ENCODE results near the gene ESR2. TPM values are rescaled to one million over a fixed set of nuclear protein-coding genes. Genes with fewer than 3 reads are reported as not detected.
"Not testable (repeated sequence)": the region's sequence is repeated elsewhere in the genome, so short reads cannot be mapped to it uniquely, and the experiment has no call there.

The ESR2 gene
- total RNA-seq, 1 experiment from 2014 or later = not detected

DNA sequence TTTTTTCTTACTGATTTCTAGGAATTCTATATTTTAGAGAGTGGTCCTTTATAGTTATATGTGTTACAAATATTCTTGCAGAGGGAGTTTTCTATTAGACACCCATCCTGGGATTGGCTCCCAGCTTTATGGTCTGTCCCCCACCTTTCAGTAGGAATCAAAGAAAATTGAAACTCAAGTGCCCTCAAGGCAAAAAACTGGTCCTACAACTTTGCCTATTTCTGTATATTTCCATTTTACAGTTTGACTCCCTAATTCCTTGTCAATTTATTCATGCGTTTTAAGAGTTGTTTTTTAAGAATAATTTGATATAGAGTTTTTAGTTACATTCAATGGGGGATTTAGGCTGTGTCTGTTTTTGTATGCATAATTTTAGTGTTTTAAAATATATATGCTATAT is 232.5 kb downstream of the ESR2 start:
- H3K9me3 ChIP-seq = no peaks in the 10 kb centered on the region
- H3K4me3 ChIP-seq = no peak overlapping the region
- H3K27me3 ChIP-seq = no peaks in the 10 kb centered on the region
- H3K36me3 ChIP-seq = no peaks in the 10 kb centered on the region
- no peak for DNase-seq

DNA sequence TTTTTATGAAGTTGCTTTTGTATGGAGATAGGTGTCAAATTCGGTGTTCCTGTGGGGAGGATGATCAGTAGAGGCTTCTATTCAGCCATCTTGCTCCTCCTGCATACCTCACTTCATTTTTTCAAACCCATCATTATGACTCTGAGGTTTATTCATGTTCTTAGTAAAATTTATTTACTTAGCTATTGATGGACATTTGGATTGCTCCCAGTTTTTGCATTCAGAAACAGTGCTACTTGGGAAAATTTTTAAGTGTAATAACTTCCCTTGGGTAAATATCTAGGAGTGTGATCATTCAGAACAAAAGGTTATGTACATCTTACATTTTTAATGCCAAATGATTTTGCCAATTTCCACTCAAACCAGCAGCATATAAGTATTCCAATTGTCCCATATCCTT is 233.1 kb downstream of the ESR2 start:
- Histone ChIP-seq H3K36me3 (no peaks in the 10 kb centered on the region), H3K4me3 (no peak overlapping the region), H3K27me3 (no peaks in the 10 kb centered on the region), H3K9me3 (no peaks in the 10 kb centered on the region)
- no peak for DNase-seq

DNA sequence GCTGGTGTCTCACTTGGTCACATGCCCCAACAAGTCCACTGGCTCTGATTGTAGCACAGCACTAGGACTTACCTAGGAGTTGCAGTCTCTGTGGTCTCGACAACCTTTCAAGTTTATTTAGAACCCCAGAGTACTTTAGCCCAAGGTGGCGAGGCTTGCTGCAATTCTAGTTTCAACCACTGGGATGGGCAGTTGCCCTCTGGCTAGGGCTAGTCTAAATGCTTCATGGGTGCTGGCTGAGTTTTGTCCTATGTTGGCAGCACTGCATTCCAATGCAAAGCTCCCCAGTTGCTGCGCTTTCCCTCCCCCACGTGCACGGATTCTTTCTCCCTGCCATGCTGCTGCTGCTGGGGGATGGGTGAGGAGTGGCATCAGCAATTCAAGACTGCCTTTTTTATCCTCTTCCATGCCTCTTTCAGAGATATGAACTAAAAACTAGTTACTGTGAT is 233.5 kb downstream of the ESR2 start:
- Histone ChIP-seq H3K36me3 (no peaks in the 10 kb centered on the region), H3K27me3 (no peaks in the 10 kb centered on the region), H3K9me3 (no peaks in the 10 kb centered on the region), H3K4me3 (no peak overlapping the region)
- DNase-seq = peak; percentile 4

DNA sequence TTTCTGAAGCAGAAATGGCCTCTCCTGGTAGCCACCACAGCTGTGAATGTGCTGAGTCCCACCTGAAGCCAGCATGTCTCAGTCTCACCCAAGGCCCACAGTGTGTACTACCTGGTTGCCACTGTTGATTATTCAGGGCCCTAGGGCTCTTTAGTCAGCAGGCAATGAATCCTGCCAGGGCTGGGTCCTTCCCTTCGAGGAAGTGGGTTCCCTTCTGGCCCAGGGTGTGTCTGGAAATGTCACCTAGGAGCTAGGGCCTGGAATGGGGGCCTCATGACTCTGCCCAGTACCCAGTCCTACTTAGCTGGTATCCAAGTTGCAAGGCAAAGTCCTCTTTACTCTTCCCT is 234.0 kb downstream of the ESR2 start:
- Histone ChIP-seq H3K4me3 (no peak overlapping the region), H3K36me3 (no peaks in the 10 kb centered on the region), H3K9me3 (no peaks in the 10 kb centered on the region), H3K27me3 (no peaks in the 10 kb centered on the region)
- DNase-seq = no peak

DNA sequence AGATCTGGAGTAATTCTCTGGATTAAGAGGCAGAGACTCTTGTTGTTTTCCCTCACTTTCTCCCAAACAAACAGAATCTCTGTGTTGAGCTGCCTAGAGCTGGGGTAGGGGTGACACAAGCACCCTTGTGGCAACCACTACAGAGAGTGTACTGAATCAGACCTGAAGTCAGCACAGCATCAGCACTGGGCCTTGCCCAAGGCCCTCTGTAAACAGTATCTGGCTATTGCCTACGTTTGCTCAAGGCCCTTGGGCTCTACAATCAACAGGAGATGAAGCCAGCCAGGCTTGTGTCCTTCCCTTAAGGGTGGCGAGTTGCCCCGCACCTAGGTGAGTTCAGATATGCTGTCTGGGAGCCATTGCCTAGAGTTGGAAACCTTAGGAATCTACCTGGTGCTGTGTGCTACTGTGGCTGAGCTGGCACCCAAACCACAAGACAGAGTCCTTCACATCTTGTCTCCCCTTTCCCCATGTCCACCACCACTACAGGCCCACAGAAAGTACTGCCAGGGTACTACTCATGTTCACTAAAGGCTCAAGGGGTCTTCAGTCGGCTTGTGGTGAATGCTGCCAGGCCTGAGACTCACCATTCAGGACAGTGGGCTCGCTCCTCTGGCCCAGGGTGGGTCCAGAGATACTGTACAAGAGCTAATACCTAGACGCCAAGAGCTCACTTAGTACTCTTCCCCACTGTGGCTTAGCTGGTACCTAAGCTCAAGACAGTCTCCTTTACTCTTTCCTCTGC is 234.5 kb downstream of the ESR2 start:
- no peaks in the 10 kb centered on the region for H3K9me3 ChIP-seq
- no peak overlapping the region for H3K4me3 ChIP-seq
- H3K27me3 ChIP-seq = no peaks in the 10 kb centered on the region
- no peak for DNase-seq
- no peaks in the 10 kb centered on the region for H3K36me3 ChIP-seq

DNA sequence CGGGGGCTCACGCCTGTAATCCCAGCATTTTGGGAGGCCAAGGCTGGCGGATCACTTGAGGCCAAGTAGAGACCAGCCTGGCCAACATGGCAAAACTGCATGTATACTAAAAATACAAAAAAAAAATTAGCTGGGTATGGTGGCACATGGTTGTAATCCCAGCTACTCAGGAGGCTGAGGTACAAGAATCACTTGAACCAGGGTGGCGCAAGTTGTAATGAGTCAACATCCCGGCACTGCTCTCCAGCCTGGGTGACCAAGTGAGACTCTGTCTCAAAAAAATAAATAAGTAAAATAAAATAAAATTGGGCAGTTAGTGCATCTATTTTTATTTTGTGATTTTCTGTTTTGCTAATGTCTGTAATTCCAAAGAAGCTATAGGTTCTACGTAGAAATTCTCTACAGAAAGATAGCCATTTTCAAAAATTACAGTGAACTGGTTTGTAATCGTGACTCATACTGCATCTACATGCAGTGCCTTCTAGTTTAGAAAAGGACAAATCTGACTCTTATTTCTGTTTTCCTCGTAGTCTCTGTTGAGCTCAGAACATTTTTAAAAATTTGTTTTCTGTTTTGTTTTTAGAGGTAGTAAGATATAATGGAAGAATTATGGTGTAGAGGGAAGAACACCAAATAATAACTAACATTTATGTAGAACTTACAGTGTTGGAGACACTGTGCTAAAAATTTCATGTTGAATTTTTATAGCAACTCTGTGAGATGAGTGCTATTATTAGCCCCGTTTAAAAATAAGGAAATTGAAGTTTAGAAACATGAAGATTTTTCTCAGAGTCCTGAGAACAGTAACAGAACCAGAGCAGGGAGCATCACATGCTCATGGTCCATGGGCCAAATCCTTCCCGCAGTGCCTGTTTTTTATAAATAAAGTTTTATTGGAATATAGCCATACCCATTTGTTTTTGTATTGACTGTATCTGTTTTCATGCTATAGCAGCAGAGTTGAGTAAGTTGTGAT is 240.2 kb downstream of the ESR2 start:
- Histone ChIP-seq H3K36me3 (no peaks in the 10 kb centered on the region; the same call in 1 of the 2 replicates), H3K4me3 (no peak overlapping the region), H3K9me3 (no peaks in the 10 kb centered on the region), H3K27me3 (no peaks in the 10 kb centered on the region)
- peak; percentile 16 for DNase-seq

DNA sequence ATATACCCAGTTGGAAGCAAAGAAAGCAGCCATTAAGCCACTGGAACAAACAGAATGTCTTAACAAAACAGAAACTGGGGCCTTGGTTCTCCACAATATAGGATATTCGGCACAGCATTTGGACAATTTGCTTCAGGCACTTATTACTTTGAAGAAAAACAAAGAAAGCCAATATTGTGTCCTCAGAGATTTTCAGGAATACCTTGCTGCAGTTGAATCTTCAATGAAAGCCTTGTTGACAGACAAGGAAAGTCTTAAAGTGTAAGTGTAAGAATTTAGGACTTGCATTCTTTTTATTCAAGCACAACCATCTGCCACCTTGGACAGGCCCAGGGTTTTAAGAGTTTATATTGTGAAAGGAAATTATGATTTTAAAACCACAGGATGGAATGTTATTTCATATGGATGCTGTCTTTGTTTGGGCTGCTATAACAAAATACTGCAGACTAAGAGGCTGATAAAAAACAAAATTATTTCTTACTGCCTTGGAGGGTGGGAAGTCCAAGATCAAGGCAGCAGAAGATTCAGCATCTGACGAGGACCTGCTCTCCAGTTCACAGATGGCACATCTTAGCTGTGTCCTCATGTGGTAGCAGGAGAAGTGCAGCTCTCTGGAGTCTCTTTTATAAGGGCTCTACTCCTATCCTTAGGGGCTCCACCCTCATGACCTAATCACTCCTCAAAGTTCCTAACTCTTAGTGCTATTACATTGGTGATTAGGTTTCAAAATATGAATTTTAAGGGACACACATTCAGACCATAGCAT is 244.4 kb downstream of the ESR2 start:
- Histone ChIP-seq H3K36me3 (no peaks in the 10 kb centered on the region; the same call in 1 of the 2 replicates), H3K27me3 (no peaks in the 10 kb centered on the region), H3K9me3 (no peaks in the 10 kb centered on the region), H3K4me3 (no peak overlapping the region)
- no peak for DNase-seq

DNA sequence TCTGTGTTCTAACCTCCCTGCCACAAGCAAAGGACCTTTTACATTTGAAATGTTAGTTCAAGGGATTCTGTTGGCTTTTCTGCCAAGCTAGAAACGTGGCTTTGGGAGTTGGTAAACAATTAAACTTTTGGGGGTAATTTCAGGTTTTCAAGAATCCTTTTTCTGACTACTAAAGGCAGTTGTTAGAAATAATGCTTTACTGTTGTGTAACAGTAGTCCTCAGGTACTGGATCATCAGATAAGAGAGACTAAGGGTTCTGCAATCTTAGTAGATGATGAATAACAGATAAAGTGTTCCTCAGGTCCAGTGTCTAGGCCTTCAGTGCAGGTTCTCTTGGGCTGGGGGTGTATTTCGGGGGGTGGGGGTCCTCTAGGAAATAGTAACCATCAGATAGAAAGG is 249.1 kb downstream of the ESR2 start:
- no peak for DNase-seq
- no peak overlapping the region for H3K4me3 ChIP-seq
- H3K9me3 ChIP-seq = no peaks in the 10 kb centered on the region
- H3K36me3 ChIP-seq = no peaks in the 10 kb centered on the region
- no peaks in the 10 kb centered on the region for H3K27me3 ChIP-seq

DNA sequence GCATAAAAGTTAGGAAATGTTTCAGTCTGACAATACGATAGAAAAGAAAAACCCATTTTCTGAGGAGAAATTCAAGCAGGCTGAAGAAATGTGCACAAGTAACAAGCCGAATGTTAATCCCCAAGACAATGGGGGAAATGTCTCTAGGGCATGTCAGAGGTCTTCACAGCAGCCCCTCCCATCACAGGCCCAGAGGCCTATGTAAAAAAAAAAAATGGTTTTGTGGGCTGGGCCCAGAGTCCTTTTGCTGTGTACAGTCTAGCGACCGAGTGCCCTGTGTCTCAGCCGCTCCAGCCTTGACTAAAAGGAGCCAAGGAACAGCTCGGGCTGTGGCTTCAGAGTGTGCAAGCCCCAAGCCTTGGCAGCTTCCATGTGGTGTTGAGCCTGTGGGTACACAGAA is 250.9 kb downstream of the ESR2 start:
- DNase-seq, H3K4me3 ChIP-seq, H3K36me3 ChIP-seq, H3K9me3 ChIP-seq, H3K27me3 ChIP-seq: not testable (repeated sequence)

DNA sequence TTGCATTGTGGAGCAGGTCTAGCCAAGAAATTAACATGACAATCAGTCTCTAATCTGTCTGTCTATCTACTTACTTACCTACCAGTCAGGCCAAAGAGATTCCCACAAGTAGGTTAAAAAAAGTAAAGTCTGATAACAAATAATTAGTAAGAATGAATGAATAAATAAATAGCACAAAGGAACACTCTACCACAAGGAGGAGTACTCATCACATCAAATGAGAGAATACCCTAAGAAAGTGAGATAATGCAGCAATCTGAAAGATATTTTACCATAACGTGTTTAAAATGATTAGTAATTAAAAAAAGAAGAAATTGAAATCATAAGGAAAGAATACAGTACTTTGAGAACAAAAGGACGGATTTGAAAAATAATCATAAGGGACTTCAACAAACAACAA is 254.1 kb downstream of the ESR2 start:
- no peak for DNase-seq

DNA sequence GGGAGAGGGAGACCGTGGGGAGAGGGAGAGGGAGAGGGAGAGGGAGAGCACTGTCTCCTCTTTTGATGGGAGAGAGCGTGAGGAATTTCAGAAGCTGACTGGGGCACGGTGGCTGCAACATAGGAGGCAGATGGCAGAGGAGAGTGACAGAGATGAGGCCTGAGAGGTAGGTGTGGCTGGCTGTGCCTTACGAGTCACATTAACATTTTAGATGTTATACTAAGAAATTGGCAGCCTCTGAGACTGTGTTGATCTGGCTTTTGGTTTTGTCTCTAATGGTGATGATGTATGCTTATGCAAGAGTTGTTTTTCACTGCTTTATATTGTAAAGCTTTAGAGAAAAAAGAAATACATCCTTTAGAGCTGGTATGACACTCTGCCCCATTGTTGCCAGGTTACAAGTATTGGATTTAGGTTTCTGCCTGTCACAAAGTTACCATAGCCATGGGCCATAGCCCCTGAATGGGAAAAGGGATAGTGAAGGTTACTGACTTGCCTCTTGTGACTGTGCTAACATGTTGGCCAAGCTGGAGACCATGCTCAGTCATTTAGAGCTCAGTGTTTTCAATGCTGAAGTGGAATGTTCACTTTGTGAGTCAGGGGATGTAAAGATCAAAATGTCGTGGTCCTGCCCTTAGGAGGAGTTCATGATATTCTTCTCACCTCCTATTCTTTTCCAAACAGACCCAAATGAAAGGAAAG is 255.2 kb downstream of the ESR2 start:
- Histone ChIP-seq H3K27me3 (no peaks in the 10 kb centered on the region), H3K36me3 (no peaks in the 10 kb centered on the region), H3K9me3 (no peaks in the 10 kb centered on the region), H3K4me3 (no peak overlapping the region)
- no peak for DNase-seq

More for the DNA sequence above, 254.1 kb downstream of the ESR2 start:
- no peaks in the 10 kb centered on the region for H3K27me3 ChIP-seq
- H3K36me3 ChIP-seq = no peaks in the 10 kb centered on the region
- H3K9me3 ChIP-seq = no peaks in the 10 kb centered on the region
- no peak overlapping the region for H3K4me3 ChIP-seq

DNA sequence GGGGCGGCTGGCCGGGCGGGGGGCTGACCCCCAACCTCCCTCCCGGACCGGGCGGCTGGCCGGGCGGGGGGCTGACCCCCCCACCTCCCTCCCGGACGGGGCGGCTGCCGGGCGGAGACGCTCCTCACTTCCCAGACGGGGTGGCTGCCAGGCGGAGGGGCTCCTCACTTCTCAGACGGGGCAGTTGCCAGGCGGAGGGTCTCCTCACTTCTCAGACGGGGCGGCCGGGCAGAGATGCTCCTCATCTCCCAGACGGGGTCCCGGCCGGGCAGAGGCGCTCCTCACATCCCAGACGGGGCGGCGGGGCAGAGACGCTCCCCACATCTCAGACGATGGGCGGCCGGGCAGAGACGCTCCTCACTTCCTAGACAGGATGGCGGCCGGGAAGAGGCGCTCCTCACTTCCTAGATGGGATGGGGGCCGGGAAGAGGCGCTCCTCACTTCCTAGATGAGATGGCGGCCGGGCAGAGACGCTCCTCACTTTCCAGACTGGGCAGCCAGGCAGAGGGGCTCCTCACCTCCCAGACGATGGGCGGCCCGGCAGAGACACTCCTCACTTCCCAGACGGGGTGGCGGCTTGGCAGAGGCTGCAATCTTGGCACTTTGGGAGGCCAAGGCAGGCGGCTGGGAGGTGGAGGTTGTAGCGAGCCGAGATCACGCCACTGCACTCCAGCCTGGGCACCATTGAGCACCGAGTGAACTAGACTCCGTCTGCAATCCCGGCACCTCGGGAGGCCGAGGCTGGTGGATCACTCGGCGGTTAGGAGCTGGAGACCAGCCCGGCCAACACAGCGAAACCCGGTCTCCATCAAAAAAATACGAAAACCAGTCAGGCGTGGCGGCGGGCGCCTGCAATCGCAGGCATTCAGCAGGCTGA is 256.1 kb downstream of the ESR2 start:
- H3K4me3 ChIP-seq, DNase-seq, H3K27me3 ChIP-seq: not testable (repeated sequence)

DNA sequence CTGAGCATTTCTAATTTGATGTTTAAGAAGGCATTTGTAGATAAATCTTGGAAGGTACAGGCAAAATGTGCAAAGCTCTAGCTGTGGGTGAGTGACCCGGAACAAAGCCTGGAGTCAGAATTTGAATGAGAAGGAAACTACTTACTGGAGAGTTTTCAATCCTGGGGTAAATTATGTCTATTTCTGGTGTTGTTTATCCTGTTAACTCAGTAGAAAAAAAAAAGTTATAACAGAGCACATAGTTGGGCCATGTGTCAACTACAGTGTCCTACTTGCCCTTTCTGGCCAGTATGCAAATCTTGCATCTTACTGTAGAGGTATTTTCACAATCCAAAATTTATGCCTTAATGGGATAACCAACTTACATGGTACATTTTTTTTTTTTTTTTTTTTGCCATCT is 259.0 kb downstream of the ESR2 start:
- H3K36me3 ChIP-seq = no peaks in the 10 kb centered on the region
- no peaks in the 10 kb centered on the region for H3K9me3 ChIP-seq
- no peak overlapping the region for H3K4me3 ChIP-seq

More for the DNA sequence above, 256.1 kb downstream of the ESR2 start:
- not testable (repeated sequence) for H3K9me3 ChIP-seq, H3K36me3 ChIP-seq

More for the DNA sequence above, 259.0 kb downstream of the ESR2 start:
- no peak for DNase-seq
- H3K27me3 ChIP-seq = no peaks in the 10 kb centered on the region
